PC-9 (cell line): Measurements from ENCODE around the gene MTR. TPM values are rescaled to one million over a fixed set of nuclear protein-coding genes. Genes with fewer than 3 reads are reported as not detected.

ENCODE experiments used
- BruUV-seq: library from RNA; stranded (reverse); fragments of 400-500 nt; replicated peaks from 2 replicates; lab custom pipeline; 2021; lab: Mats Ljungman, UMichigan
- CTCF ChIA-PET: fragments of 300-600 bp; sonication (Branson Sonifier 250); formaldehyde crosslinking; loops from one replicate; lab custom pipeline; 2022; ENCODE audit warnings: antibody characterized with exemption; lab: Charles Lee
- POLR2A ChIA-PET: fragments of 300-600 bp; sonication (Branson Sonifier 250); formaldehyde crosslinking; loops from one replicate; lab custom pipeline; 2022; ENCODE audit warnings: antibody characterized with exemption; ENCODE audit not compliant: unreplicated experiment; lab: Charles Lee
- DNase-seq, 2 experiments: peaks; one replicate each; pipeline versions ENCODE4 v3.0.0 to v3.0.0-alpha.2; 2015 to 2022; ENCODE audit warnings: mixed read lengths in 1 of 2
- H2AFZ ChIP-seq: fragments of 200-600 bp; sonication (generic); 2 replicates; pipeline ENCODE4 v1.8.1; 2017; ENCODE audit warnings: antibody characterized with exemption
- H3F3A ChIP-seq: fragments of 200-600 bp; sonication (generic); 2 replicates; pipeline ENCODE4 v1.8.1; 2017; ENCODE audit warnings: antibody characterized with exemption, mild to moderate bottlenecking, low read depth; ENCODE audit not compliant: insufficient read depth
- H3K27ac ChIP-seq: fragments of 200-600 bp; sonication (generic); 2 replicates; pipeline ENCODE4 v1.6.1; 2016; ENCODE audit warnings: mixed run types
- H3K27me3 ChIP-seq: fragments of 200-600 bp; sonication (generic); 2 replicates; pipeline ENCODE4 v1.6.1; 2016; ENCODE audit warnings: low read depth, mixed run types; ENCODE audit not compliant: insufficient read depth
- H3K36me3 ChIP-seq: fragments of 200-600 bp; sonication (generic); 2 replicates; pipeline ENCODE4 v1.6.1; 2016; ENCODE audit warnings: low read depth, mixed run types
- H3K4me1 ChIP-seq: fragments of 200-600 bp; sonication (generic); replicated peaks from 2 replicates; pipeline ENCODE4 v1.6.1; 2016; ENCODE audit warnings: mixed run types; ENCODE audit not compliant: insufficient read depth
- H3K4me2 ChIP-seq: fragments of 200-600 bp; sonication (generic); 2 replicates; pipeline ENCODE4 v1.6.1; 2017; ENCODE audit warnings: mixed run types
- H3K4me3 ChIP-seq: fragments of 200-600 bp; sonication (generic); 2 replicates; pipeline ENCODE4 v1.6.1; 2016; ENCODE audit warnings: mixed run types
- H3K79me2 ChIP-seq: fragments of 200-600 bp; sonication (generic); 2 replicates; pipeline ENCODE4 v1.6.1; 2017; ENCODE audit warnings: low read depth, mixed run types
- H3K9me2 ChIP-seq: fragments of 200-600 bp; sonication (generic); 2 replicates; pipeline ENCODE4 v1.8.1; 2017; ENCODE audit warnings: mild to moderate bottlenecking; ENCODE audit not compliant: insufficient read depth
- H3K9me3 ChIP-seq: fragments of 200-600 bp; sonication (generic); 2 replicates; pipeline ENCODE4 v1.8.1; 2016; ENCODE audit warnings: low read depth; ENCODE audit not compliant: insufficient read depth
- H4K20me1 ChIP-seq: fragments of 200-600 bp; sonication (generic); 2 replicates; pipeline ENCODE4 v1.8.1; 2017; ENCODE audit not compliant: insufficient read depth
- CTCF ChIP-seq: fragments of 200-600 bp; sonication (generic); conservative IDR thresholded peaks from 2 replicates; pipeline ENCODE4 v1.6.1; 2017; ENCODE audit warnings: mixed run types, antibody characterized with exemption, mild to moderate bottlenecking, moderate library complexity
- EZH2 ChIP-seq: fragments of 200-600 bp; sonication (generic); IDR thresholded peaks from 2 replicates; pipeline ENCODE4 v1.8.0; 2017; ENCODE audit warnings: antibody characterized with exemption, low read depth
- intact Hi-C: fragments of 100-400 bp; cut with micrococcal nuclease; formaldehyde crosslinking; loops from one replicate; pipeline ENCODE4 v1.10.0; 2022; ENCODE audit not compliant: unreplicated experiment
- total RNA-seq: library from RNA; stranded (reverse); gene quantifications from 2 replicates; pipeline ENCODE4 v1.2.3, GENCODE V29; 2021

MTR gene
- total RNA-seq, 1 experiment from 2014 or later, result 20.9 TPM

GRCh38 chr1:236834876-236835275 is 39.8 kb downstream of the MTR start:
- no peak overlapping the region for H2AFZ ChIP-seq
- H4K20me1 ChIP-seq, result no peaks in the 10 kb centered on the region
- intact Hi-C loops, result no loop called here
- ChIA-PET POLR2A (no interaction called here), CTCF (no interaction called here)
- H3F3A ChIP-seq, result no peaks in the 10 kb centered on the region
- no peaks in the 10 kb centered on the region for H3K4me1 ChIP-seq
- no TSS peak for BruUV-seq
- TF ChIP-seq EZH2, result no peak
- no peak for TF ChIP-seq CTCF
- DNase-seq, result no peak
- H3K4me2 ChIP-seq, result no peak overlapping the region
- no peaks in the 10 kb centered on the region for H3K27me3 ChIP-seq
- no peaks in the 10 kb centered on the region for H3K9me3 ChIP-seq
- no peaks in the 10 kb centered on the region for H3K9me2 ChIP-seq
- H3K36me3 ChIP-seq, result peaks cover 21% of the 10 kb centered on the region
- H3K79me2 ChIP-seq, result no peaks in the 10 kb centered on the region
- H3K4me3 ChIP-seq, result no peak overlapping the region
- H3K27ac ChIP-seq, result no peak overlapping the region

- no peak overlapping the region for H3K4me3 ChIP-seq
Observed at GRCh38 chr1:236835491-236835890, 40.4 kb downstream of the MTR start.

GRCh38 chr1:236836157-236836556 is 41.1 kb downstream of the MTR start:
- ChIA-PET POLR2A (no interaction called here), CTCF (no interaction called here)
- TF ChIP-seq EZH2 (no peak), CTCF (no peak)
- intact Hi-C loops, result no loop called here
- Histone ChIP-seq H3F3A (no peaks in the 10 kb centered on the region), H3K9me2 (no peaks in the 10 kb centered on the region), H2AFZ (no peak overlapping the region), H3K36me3 (peaks cover 21% of the 10 kb centered on the region), H3K27me3 (no peaks in the 10 kb centered on the region), H3K9me3 (no peaks in the 10 kb centered on the region), H3K79me2 (no peaks in the 10 kb centered on the region), H3K27ac (no peak overlapping the region), H3K4me3 (no peak overlapping the region), H3K4me2 (no peak overlapping the region), H4K20me1 (no peaks in the 10 kb centered on the region), H3K4me1 (no peaks in the 10 kb centered on the region)
- no TSS peak for BruUV-seq
- DNase-seq, result no peak

More at GRCh38 chr1:236835491-236835890, 40.4 kb downstream of the MTR start:
- no peaks in the 10 kb centered on the region for H4K20me1 ChIP-seq
- H3F3A ChIP-seq, result no peaks in the 10 kb centered on the region
- H2AFZ ChIP-seq, result no peak overlapping the region
- intact Hi-C loops, result no loop called here
- ChIA-PET POLR2A (no interaction called here), CTCF (no interaction called here)
- H3K79me2 ChIP-seq, result no peaks in the 10 kb centered on the region
- TF ChIP-seq EZH2, result no peak
- no peak overlapping the region for H3K4me2 ChIP-seq
- no peak overlapping the region for H3K27ac ChIP-seq
- no peaks in the 10 kb centered on the region for H3K27me3 ChIP-seq
- DNase-seq, result no peak
- H3K36me3 ChIP-seq, result peaks cover 21% of the 10 kb centered on the region
- no TSS peak for BruUV-seq
- no peaks in the 10 kb centered on the region for H3K9me3 ChIP-seq
- H3K9me2 ChIP-seq, result no peaks in the 10 kb centered on the region
- H3K4me1 ChIP-seq, result no peaks in the 10 kb centered on the region

- Histone ChIP-seq H3K9me3 (no peaks in the 10 kb centered on the region), H3K4me3 (no peak overlapping the region), H2AFZ (no peak overlapping the region), H4K20me1 (no peaks in the 10 kb centered on the region), H3K9me2 (no peaks in the 10 kb centered on the region), H3K27ac (no peak overlapping the region), H3F3A (no peaks in the 10 kb centered on the region), H3K27me3 (no peaks in the 10 kb centered on the region), H3K79me2 (no peaks in the 10 kb centered on the region), H3K4me1 (no peaks in the 10 kb centered on the region), H3K4me2 (no peak overlapping the region), H3K36me3 (peaks cover 16% of the 10 kb centered on the region; the same call in 1 of the 2 replicates)
- CTCF ChIA-PET, result no interaction called here
- intact Hi-C loops, result no loop called here
- DNase-seq, result no peak
- POLR2A ChIA-PET, result no interaction called here
- no peak for TF ChIP-seq CTCF
- TF ChIP-seq EZH2, result no peak
- BruUV-seq, result no TSS peak
Observed at GRCh38 chr1:236837115-236837514, 42.0 kb downstream of the MTR start.
